GM18499 (cell line): Measurements from ENCODE around the gene GSTT2.

Experiments used
- ATAC-seq: cut with Tn5 transposase; IDR thresholded peaks from one replicate; pipeline ENCODE4 v1.9.1; 2021; ENCODE audit warnings: moderate number of reproducible peaks; ENCODE audit not compliant: insufficient read depth, unreplicated experiment

The GSTT2 gene

DNA sequence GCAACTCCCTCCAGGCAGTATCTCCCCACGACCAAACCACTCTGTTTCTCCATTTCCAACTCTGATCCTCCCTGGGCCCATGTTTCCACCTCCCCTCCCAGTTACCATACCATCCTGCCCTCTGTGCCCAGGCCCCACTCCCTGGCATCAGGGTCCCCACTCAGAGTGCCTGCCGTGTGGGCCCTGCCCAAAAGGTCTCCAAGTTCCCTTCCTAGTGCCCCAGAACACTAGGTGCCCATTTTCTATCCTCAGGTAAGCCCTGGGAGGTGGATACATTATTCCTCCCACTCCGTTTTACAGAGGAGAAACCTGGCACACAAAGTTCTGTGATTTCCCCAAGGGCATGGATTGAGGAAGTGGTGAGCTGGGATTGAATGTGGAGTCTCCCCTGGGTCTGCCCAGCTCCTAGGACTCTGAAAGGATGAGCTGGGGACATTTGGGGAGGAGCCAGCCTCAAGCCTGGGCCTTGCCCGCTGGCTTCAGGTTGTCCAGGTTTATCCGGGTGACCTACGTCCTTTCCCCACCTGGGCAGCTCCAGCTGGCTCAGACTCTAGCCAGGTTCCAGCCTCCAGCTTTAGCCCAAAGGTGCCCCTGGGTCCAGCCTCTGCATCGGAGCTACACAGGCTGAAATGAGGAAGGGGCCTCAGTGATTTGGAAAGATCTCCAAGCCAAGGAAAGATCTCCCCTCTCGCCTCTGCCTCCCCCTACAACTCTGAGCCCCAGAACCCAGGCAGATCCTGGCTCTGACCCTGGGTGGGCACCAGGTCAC, 27.5 kb downstream of the GSTT2 start:
- no peak for ATAC-seq

DNA sequence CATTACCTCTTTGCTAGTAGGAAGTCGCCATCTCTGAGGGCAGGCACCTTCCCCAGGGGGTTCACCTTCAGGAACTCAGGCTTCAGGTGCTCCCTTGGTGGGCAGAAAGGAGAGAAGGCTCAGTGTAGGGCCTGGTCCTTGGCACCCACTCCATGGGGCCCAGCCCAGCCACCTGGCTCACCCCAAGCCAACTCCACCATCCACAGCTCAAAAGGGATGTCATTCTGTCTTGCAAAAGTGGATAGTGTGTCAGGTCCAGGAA, 28.0 kb downstream of the GSTT2 start:
- no peak for ATAC-seq

DNA sequence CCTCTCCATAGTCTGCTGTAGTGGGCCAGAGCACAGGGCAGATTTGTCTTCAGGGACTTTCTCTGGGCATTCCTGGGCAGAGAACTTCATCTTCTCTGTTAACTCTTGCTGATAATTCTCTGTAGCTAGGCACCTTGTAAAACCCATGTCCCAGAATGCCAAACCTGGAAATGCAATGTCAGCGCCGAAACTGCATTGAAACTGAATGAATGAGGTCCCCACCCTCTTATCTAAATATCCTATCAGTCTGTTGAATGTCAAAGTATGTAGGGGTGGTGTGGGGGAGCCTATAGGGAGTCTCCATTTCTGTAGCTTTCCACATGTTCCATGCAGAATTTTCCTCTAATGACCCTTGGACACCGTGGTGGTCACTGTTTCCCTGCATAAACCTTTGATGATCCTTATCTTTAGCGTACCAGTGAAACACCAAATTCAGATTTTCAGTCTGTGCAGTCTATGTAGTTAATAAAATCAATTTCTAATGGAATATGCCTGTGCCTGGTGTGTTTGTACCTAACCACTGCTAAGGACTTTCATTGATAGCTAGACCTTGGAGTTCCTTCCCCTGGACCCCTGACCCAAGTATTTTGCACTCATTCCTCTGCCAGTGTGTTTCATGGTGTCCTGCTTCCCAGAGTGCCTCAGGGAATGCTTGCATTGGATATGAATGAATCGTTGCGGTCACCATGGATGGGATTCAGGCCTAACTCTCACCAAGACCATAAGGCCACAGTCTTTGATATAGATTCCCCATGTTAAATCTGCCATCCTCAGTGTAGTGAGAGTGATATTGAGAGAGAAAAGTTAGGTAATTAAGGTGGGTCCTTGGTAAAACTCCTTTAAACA, 28.7 kb downstream of the GSTT2 start:
- no peak for ATAC-seq

DNA sequence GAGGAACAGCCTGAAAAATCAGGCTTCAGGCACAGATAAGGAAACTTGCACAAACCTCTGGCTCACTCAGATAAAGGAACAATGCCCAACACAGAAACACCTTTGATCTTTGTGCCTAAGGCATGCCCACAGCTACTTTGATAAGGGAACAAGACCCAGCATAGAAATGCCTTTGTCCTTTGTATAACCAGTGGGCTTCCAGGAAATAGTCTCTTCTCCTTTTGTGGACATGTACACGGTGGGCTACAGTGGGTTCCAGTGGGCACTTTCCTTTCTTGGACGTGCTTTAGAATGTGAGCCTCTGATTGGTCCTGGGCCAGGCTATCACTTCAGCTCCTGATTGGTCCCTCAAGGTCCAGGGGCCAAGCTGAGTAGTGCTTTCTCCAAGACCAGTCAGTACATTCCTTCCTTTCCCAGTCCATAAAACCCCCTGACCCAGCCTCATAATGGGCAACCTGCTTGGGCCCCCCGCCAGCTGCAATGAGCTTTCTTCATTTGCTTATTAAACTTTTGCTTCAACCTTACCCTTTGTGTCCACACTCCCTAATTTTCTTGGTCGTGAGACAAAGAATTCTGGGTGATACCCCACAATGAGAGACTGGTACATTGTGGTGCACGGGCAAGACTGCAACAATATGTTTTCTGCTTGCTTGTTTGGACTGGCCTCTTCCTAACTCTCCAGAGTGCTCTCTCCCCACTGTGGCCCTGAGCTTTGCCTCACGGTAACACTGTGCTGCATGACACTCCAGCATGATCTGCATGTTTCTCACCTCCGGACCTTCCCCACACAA, 29.5 kb downstream of the GSTT2 start:
- ATAC-seq = no peak

DNA sequence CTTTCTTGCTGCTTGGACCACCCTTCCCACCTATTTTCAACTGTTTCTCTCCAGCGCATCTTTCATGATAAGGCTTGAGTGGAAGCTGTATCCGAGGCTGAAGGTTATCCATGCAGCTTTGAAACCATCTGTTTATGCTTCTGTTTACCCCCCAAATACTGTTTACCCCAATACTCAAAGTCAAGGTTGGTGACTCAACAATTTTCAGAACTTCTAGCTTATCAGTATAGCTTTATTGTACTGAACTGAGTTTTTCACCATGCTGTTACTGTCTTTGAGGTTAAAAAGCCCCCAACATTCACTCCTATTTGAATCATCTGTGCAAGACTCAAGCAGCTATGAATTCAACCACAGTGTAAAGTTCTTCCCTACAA, 30.1 kb downstream of the GSTT2 start:
- ATAC-seq = no peak

DNA sequence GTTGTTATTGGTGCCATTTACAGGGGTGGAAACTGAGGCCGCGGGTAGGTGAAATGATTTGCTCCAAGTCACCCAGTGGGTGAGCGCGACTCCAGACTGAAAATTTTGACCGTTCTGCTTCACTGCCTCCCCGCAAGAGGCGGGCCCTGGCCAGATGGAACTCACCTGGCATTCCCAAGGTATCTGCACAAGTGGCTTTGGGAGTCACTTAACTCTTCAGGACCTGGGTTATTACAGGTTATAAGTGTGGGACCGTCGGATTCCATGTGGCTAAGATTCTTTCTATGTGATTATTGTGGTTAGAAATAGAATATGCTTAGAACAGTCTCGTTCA, 31.8 kb downstream of the GSTT2 start:
- ATAC-seq = no peak

DNA sequence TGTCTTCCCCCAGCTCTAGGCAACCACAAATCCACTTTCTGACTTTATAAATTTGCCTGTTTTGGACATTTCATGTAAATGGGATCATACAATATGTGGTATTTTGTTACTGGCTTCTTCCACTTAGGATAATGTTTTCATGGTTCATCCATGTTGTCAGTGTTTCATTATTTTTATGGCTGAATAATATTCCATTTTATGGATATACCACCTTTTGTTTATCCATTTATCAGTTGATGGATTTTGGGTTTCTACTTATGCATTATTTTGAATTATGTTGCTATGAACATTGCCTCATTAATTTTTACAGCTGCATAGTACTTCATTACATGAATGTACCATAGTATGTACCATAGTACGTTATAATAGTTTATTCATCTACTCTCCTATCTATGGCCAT, 36.2 kb downstream of the GSTT2 start:
- ATAC-seq = no peak

DNA sequence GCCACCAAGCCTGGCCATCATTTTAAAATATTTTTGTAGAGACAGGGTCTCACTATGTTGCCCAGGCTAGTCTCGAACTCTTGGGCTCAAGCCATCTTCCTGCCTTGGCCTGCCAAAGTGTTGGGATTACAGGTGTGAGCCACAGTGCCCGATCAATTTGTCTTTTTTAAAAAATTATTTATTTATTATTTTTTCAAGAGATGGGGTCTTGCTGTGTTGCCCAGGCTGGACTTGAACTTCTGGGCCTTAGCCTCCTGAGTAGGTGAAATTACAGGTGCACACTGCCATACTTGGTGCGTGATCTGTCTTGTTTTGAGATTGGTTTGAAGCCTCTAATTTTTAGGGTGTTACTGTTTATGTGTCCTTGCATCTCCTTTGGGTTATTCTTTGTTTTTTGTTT, 41.4 kb downstream of the GSTT2 start:
- no peak for ATAC-seq

DNA sequence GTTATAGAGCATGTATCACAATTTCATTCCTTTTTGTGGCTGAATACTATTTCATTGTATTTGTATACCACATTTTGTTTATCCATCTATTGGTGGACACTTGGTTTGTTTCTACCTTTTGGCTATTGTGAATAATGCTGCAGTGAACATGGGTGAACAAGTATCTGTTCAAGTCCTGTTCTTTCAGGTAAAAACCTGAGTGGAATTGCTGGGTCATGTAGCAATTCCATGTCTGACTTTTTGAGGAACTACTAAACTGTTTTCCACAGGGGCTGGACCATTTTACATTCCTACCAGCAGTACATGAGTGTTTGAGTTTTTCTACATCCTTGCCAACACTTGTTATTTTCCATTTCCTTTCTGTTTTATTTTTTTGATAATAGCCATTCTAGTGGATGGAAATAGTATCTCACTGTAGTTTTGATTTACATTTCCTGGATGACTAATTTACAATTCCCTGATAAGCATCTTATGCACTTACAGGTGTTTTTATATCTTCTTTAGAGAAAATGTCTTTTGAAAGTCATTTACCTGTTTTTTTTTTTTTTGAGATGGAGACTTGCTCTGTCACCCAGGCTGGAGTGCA, 43.4 kb downstream of the GSTT2 start:
- no peak for ATAC-seq

DNA sequence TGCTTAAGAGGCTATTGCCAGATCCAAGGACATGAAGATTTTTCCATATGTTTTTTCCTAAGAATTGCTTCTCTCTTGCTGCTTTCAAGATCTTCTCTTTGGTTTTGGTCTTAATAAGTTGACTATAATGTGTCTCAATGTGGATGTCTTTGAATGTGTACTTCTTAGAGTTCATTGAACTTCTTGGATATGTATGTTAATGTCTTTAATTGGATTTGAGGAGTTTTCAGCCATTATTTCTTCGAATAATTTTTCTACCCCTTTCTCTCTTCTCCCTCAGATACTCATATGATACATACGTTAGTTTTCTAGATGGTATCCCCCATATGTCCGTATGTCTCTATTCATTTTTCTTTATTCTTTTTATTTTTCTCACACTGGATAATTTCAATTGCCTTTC, 44.4 kb downstream of the GSTT2 start:
- no peak for ATAC-seq

DNA sequence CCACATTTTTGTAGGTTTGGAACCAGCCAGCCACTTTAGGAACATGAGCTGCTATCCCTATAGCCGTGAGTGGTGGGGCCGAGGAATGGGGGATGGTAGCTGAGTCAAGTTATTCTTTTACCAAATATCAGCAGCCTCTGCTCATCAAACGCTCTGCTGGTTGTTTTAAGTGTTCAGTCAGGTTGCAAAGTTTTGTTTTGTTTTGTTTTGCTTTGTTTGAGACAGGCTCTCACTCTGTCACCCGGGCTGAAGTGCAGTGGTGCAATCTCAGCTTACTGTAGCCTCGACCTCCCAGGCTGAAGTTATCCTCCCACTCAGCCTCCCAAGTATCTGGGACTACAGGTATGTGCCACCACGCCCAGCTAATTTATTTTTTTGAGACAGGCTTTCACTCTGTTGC, 45.5 kb downstream of the GSTT2 start:
- no peak for ATAC-seq

DNA sequence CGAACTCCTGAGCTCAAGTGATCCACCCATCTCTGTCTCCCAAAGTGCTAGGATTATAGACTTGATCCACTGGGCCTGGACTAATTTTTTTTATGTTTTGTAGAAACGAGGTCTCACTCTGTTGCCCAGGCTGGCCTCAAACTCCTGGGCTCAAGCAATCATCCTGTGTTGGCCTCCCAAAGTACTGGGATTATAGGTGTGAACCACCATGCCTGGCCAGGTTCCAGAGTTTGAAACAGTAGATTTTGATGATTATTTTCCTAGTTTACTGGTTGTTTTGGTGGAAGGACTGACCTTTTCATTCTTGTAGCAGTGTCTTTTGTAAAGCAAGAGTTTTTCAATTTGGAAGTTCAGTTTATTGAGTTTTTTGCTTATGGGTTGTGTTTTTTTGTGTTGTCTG, 46.1 kb downstream of the GSTT2 start:
- ATAC-seq = no peak

DNA sequence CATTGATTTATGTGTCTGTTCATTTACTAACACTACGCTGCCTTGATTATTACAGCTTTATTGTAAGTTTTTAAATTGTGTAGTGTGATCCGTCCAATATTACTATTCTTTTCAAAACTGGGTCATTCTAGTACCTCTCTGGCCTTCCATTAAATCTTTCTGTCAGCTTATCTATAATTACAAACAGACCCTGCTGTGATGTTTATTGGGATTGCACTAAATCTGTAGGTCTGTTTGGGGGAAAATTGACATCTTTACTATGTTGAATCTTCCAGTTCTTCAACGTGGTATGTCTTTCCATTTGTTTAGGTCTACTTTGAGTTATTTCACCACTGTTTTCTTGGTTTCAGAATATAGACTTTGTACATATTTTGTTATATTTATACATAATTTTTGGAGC, 46.8 kb downstream of the GSTT2 start:
- ATAC-seq = no peak

DNA sequence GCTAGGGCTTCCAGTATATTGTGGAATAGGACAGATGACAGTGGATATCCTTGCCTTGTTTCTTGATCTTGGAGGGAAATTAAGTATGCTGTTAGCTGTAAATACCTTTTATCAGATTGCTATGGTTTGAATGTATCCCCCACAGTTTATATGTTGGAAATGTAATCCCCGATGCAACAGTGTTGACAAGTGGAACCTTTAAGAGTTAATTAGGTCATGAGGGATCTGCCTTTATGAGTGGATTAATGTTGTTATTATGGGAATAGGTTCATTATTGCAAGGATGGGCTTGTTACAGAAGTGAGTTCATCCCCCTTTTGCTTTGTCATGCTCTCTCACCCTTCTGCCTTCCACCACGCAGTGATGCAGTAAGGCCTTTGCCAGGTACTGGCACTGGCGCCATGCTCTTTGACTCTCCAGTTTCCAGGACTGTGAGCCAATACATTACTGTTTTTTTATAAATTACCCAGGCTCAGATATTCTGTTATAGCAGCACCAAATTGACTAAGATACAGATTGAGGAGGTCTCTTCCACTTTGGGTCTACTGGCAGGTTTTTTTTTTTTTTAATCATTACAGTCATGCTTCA, 47.5 kb downstream of the GSTT2 start:
- no peak for ATAC-seq

DNA sequence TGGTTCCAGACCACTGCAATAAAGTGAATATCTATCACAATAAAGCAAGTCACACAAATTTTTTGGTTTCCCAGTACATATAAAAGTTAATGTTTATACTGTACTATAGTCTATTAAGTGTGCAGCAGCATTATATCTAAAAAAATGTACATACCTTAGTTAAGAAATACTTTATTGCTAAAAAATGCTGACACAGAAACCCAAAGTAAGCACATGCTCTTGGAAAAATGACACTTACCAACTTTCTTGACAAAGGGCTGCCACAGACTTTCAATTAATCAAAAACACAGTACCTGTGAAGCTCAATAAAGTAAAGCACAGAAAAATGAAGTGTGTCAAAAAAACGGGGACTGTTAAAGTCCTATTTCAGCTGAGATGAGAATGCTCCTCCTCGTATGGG, 48.1 kb downstream of the GSTT2 start:
- no peak for ATAC-seq

DNA sequence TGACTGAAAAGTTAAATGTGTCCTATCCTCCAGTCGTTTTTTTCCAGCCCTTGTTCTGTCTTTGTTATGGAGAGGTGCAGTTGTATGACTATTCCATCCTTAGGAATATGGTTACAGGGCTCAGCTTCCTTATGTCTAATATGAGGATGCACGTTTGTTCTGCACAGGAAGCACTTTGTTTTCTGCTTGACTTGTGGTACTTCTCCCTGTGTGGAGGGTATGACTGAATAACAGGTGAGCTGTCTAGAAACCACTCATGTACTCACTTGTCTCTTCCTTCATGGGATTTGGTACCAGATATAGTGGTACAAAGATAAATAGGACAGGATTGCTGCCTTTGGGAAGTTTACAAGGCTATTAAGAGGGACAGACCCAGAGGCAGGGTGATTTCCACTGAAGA, 48.6 kb downstream of the GSTT2 start:
- ATAC-seq = no peak

DNA sequence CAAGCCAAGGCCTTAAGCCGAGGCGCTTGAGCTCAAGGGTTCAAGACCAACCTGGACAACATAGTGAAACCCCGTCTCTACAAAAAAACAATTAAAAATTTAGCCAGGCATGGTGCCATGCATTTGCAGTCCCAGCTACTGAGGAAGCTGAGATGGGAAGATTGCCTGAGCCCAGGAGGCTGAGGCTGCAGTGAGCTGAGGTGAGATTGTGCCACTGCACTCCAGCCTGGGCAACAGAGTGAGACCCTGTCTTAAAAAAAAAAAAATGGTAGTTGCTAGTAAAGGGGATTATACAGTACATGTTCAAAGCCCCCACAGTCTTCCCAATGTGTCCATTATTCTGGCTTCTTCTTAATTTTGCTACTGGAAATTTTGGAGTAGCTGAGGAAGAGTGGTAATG, 49.4 kb downstream of the GSTT2 start:
- no peak for ATAC-seq

DNA sequence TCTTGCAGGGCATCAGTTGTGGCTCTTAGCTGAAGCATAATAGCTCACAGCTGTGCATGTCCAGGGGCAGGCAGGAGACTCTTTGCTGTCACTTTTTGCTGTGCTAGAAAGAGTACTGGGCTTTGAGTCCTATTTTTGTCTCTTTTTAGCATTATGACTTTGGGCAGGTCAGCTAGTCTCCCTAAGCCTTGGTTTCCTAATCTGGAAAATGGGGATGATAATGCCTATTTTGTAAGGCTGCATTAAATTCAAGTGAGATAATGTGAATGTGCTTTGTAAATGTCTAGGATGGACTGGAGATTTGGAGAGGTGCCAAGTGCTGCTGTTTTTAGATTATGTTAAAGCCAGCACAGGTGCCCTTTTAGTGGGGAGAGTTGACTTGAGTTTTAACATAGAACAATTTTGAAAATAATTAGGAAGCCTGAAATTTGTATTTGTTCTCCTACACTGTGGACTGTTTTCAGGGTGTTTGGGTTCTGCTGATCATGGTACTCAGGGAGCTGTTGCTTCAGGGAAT, 50.3 kb downstream of the GSTT2 start:
- no peak for ATAC-seq
